Smooth muscle cell (in vitro differentiated cells): ENCODE measurements around the gene FBXO47. TPM values are rescaled to one million over a fixed set of nuclear protein-coding genes. Genes with fewer than 3 reads are reported as not detected.

ENCODE experiments used
- DNase-seq: peaks from one replicate; lab custom pipeline; 2025; ENCODE audit not compliant: unreplicated experiment; lab: John Stamatoyannopoulos, UW
- H2AFZ ChIP-seq: fragments of 200-600 bp; sonication (generic); 2 replicates; pipeline ENCODE4 v1.6.0; 2016; ENCODE audit warnings: antibody characterized with exemption, low read depth, mild to moderate bottlenecking
- H3F3A ChIP-seq: fragments of 200-600 bp; sonication (generic); 2 replicates; pipeline ENCODE4 v1.6.0; 2017; ENCODE audit warnings: antibody characterized with exemption, low read depth
- H3K27ac ChIP-seq: fragments of 200-600 bp; sonication (generic); 2 replicates; pipeline ENCODE4 v1.5.1; 2016; ENCODE audit warnings: low read depth, mild to moderate bottlenecking
- H3K27me3 ChIP-seq: fragments of 200-600 bp; sonication (generic); 2 replicates; pipeline ENCODE4 v1.6.1; 2016; ENCODE audit warnings: low read depth, mild to moderate bottlenecking
- H3K36me3 ChIP-seq: fragments of 200-600 bp; sonication (generic); 2 replicates; pipeline ENCODE4 v1.5.1; 2016; ENCODE audit warnings: low read depth
- H3K4me1 ChIP-seq: fragments of 200-600 bp; sonication (generic); 2 replicates; pipeline ENCODE4 v1.5.1; 2016; ENCODE audit warnings: low read depth
- H3K4me2 ChIP-seq: fragments of 200-600 bp; sonication (generic); 2 replicates; pipeline ENCODE4 v1.6.0; 2016; ENCODE audit warnings: mild to moderate bottlenecking
- H3K4me3 ChIP-seq: fragments of 200-600 bp; sonication (generic); 2 replicates; pipeline ENCODE4 v1.5.1; 2016; ENCODE audit warnings: mild to moderate bottlenecking
- H3K79me2 ChIP-seq: fragments of 200-600 bp; sonication (generic); 2 replicates; pipeline ENCODE4 v1.6.0; 2016; ENCODE audit warnings: low read depth, mild to moderate bottlenecking
- H3K9ac ChIP-seq: fragments of 200-600 bp; sonication (generic); 2 replicates; pipeline ENCODE4 v1.6.0; 2016; ENCODE audit warnings: low read depth
- H3K9me3 ChIP-seq: fragments of 200-600 bp; sonication (generic); replicated peaks from 2 replicates; pipeline ENCODE4 v1.5.1; 2016; ENCODE audit warnings: low read depth
- H4K20me1 ChIP-seq: fragments of 200-600 bp; sonication (generic); 2 replicates; pipeline ENCODE4 v1.6.0; 2016; ENCODE audit warnings: low read depth
- WGBS: methylation state at CpG from one replicate; pipeline ENCODE4 v1.1.7; 2016; ENCODE audit warnings: low lambda C conversion rate; 5-methylcytosine and 5-hydroxymethylcytosine counted together
- microRNA-seq: library from miRNA; unstranded; fragments of <30 nt; microRNA quantifications from one replicate; pipeline ENCODE4, GENCODE V29; 2016; ENCODE audit warnings: borderline number of aligned reads
- polyA plus RNA-seq: library from polyadenylated mRNA; unstranded; fragments of >200 nt; fragmentation: Nextera tagmentation; extraction: Ambion mirVana; gene quantifications from 2 replicates; pipeline ENCODE4 v1.2.1, GENCODE V29; 2016
- small RNA-seq: library from RNA; depleted of rRNA; stranded (forward); fragments of <200 nt; gene quantifications from one replicate; pipeline ENCODE3, GENCODE V24; 2014
- total RNA-seq: library from RNA; depleted of rRNA; stranded (reverse); fragments of >200 nt; gene quantifications from 2 replicates; pipeline ENCODE4 v1.2.3, GENCODE V29; 2014
- TF ChIP-seq, protein P1 (sequence below): fragments of 200-600 bp; sonication (generic); IDR thresholded peaks from 2 replicates; pipeline ENCODE4 v1.5.1; 2017; ENCODE audit warnings: borderline replicate concordance, mild to moderate bottlenecking, antibody characterized with exemption; ENCODE audit not compliant: insufficient read depth, poor library complexity, severe bottlenecking

FBXO47 gene
- total and polyA plus RNA-seq, 2 experiments from 2014 or later = not detected

DNA sequence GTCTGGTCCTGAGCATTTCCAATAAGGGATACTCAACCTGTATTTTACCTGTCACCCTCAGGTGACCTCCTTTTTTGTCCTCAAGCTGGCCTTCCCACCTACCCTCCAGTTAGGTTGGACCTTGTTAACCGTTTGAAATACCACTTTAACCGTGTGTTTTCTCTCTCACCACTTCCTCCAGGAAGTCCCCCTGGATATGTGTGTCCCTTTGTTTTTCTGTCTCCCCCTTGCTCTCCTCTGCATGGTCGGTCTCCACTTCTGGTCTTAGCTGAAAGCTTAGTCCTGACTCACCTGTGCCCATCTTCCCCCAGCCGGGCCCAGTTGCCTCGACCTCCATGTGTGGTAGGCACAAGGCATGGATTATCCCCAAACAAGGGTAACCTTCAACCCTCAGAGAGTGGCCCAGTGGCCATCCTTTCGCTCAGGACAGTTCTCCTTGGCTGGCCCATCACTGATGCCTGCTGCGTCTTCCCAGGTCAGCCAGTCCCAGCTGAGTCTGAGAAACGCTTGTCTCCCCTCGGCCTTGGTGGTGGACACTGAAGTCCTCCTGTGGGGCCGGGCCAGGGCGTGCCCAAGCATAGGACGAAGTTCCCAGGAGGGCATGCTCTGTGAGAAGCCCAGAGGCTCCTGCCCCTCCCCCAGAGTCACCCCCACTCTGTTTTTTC is 77.3 kb downstream of the FBXO47 start:
- Histone ChIP-seq H3K4me3 (no peak overlapping the region), H4K20me1 (peaks cover 100% of the 10 kb centered on the region), H3K79me2 (peaks cover 64% of the 10 kb centered on the region), H3F3A (peaks cover 37% of the 10 kb centered on the region), H3K36me3 (no peaks in the 10 kb centered on the region), H3K27ac (no peak overlapping the region), H3K9me3 (no peaks in the 10 kb centered on the region), H3K4me2 (no peak overlapping the region), H2AFZ (no peak overlapping the region), H3K9ac (no peak overlapping the region), H3K4me1 (peaks cover 29% of the 10 kb centered on the region), H3K27me3 (no peaks in the 10 kb centered on the region)
- TF ChIP-seq, protein P1, sequence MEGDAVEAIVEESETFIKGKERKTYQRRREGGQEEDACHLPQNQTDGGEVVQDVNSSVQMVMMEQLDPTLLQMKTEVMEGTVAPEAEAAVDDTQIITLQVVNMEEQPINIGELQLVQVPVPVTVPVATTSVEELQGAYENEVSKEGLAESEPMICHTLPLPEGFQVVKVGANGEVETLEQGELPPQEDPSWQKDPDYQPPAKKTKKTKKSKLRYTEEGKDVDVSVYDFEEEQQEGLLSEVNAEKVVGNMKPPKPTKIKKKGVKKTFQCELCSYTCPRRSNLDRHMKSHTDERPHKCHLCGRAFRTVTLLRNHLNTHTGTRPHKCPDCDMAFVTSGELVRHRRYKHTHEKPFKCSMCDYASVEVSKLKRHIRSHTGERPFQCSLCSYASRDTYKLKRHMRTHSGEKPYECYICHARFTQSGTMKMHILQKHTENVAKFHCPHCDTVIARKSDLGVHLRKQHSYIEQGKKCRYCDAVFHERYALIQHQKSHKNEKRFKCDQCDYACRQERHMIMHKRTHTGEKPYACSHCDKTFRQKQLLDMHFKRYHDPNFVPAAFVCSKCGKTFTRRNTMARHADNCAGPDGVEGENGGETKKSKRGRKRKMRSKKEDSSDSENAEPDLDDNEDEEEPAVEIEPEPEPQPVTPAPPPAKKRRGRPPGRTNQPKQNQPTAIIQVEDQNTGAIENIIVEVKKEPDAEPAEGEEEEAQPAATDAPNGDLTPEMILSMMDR = no peak
- WGBS = 94% methylated on average over 12 of the region's 12 CpGs
- no peak for DNase-seq

DNA sequence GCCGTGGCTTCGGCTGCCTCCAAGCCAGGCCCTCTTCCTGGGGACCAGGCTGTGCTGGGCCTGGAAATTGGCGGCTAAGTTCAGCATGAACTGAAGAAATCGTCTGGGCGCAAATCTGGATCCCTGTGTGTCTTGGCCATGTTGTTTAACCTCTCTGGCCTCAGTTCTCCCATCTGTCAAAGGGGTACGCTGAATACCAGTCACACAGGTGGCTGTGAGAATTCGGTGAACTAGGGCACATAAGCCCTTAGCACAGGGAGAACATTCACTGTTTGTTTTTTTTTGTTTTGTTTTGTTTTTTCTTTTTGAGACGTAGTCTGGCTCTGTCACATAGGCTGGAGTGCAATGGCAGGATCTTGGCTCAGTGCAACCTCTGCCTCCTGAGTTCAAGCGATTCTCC is 78.4 kb downstream of the FBXO47 start:
- Histone ChIP-seq H3K36me3 (no peaks in the 10 kb centered on the region), H2AFZ (no peak overlapping the region), H3K9me3 (no peaks in the 10 kb centered on the region), H3K79me2 (peaks cover 69% of the 10 kb centered on the region), H3K4me2 (no peak overlapping the region), H3K27me3 (no peaks in the 10 kb centered on the region), H4K20me1 (peaks cover 100% of the 10 kb centered on the region), H3K9ac (no peak overlapping the region), H3K4me3 (no peak overlapping the region), H3F3A (peaks cover 30% of the 10 kb centered on the region), H3K27ac (no peak overlapping the region), H3K4me1 (peaks cover 28% of the 10 kb centered on the region)
- 97% methylated on average over 9 of the region's 9 CpGs for WGBS
- TF ChIP-seq, protein P1 = no peak
- no peak for DNase-seq

DNA sequence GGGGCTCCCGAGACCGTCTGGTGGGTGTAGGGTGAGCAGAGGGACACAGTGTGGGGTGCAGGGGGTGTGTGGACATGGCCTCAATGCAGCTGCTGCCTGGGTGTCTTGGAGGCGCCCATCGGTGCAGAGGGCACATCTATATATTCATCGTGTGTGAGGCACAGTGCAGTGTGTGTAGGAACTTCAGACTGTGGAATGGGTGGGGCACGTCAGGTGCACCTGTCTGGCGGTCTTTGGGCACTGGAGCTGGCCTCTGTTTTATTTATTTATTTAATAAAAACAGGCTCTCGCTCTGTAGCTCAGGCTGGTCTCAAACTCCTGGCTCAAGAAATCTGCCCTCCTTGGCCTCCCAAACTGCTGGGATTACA is 80.6 kb downstream of the FBXO47 start:
- Histone ChIP-seq H2AFZ (no peak overlapping the region), H3K36me3 (no peaks in the 10 kb centered on the region), H3K4me3 (no peak overlapping the region), H3K27me3 (no peaks in the 10 kb centered on the region), H4K20me1 (peaks cover 100% of the 10 kb centered on the region), H3K4me1 (peaks cover 40% of the 10 kb centered on the region), H3K79me2 (peaks cover 87% of the 10 kb centered on the region), H3K9me3 (no peaks in the 10 kb centered on the region), H3K4me2 (no peak overlapping the region), H3K9ac (no peak overlapping the region), H3K27ac (no peak overlapping the region), H3F3A (peaks cover 37% of the 10 kb centered on the region)
- 85% methylated on average over 8 of the region's 8 CpGs for WGBS
- DNase-seq = no peak
- TF ChIP-seq, protein P1 = no peak

Small RNA genes lying within 50 kb of the gene (microRNA-seq; reads per million reads assigned to microRNA genes)
- gene MIR6779 = not detected

Small RNA genes lying within 50 kb of the gene (small RNA-seq; reads per million reads assigned to genes)
- 0.08 reads per million for gene MIR6779

Other genes with a start within 250 kb of the FBXO47 start
- 0.54 and 1.3 TPM in 2 replicates for gene CISD3, start 237.1 kb downstream of the FBXO47 start, total RNA-seq
- gene CISD3, start 237.1 kb downstream of the FBXO47 start, polyA plus RNA-seq = 15.1 and 18.1 TPM in 2 replicates
- 4.7 and 11.6 TPM in 2 replicates for gene PCGF2, start 219.1 kb downstream of the FBXO47 start, total RNA-seq
- gene PCGF2, start 219.1 kb downstream of the FBXO47 start, polyA plus RNA-seq = 6.1 and 11.2 TPM in 2 replicates
- gene PSMB3, start 214.7 kb downstream of the FBXO47 start, total RNA-seq = 265 and 312 TPM in 2 replicates
- 346 and 358 TPM in 2 replicates for gene PSMB3, start 214.7 kb downstream of the FBXO47 start, polyA plus RNA-seq
- gene PIP4K2B, start 167.8 kb downstream of the FBXO47 start, total RNA-seq = 31.9 and 46.5 TPM in 2 replicates
- gene PIP4K2B, start 167.8 kb downstream of the FBXO47 start, polyA plus RNA-seq = 11.1 and 13.7 TPM in 2 replicates
- gene CWC25, start 142.1 kb downstream of the FBXO47 start, total RNA-seq = 9.2 and 26.0 TPM in 2 replicates
- gene CWC25, start 142.1 kb downstream of the FBXO47 start, polyA plus RNA-seq = 11.0 and 17.2 TPM in 2 replicates
- 1,675 and 1,715 TPM in 2 replicates for gene RPL23, start 113.7 kb downstream of the FBXO47 start, total RNA-seq
- 435 and 499 TPM in 2 replicates for gene RPL23, start 113.7 kb downstream of the FBXO47 start, polyA plus RNA-seq
- 108 and 133 TPM in 2 replicates for gene LASP1, start 97.3 kb downstream of the FBXO47 start, total RNA-seq
- 120 and 130 TPM in 2 replicates for gene LASP1, start 97.3 kb downstream of the FBXO47 start, polyA plus RNA-seq
- gene PLXDC1, start 184.2 kb upstream of the FBXO47 start, total RNA-seq = 11.3 and 17.4 TPM in 2 replicates
- 16.0 and 18.5 TPM in 2 replicates for gene PLXDC1, start 184.2 kb upstream of the FBXO47 start, polyA plus RNA-seq
- not detected in 2 replicates for gene ARL5C, start 198.8 kb upstream of the FBXO47 start, total RNA-seq
- gene ARL5C, start 198.8 kb upstream of the FBXO47 start, polyA plus RNA-seq = 0.38 TPM in 1 of 2 replicates, not detected in the other
- 4.3 and 9.2 TPM in 2 replicates for gene CACNB1, start 230.3 kb upstream of the FBXO47 start, total RNA-seq
- gene CACNB1, start 230.3 kb upstream of the FBXO47 start, polyA plus RNA-seq = 7.1 and 18.8 TPM in 2 replicates
- 2,264 and 2,675 TPM in 2 replicates for gene RPL19, start 232.9 kb upstream of the FBXO47 start, total RNA-seq
- 818 and 934 TPM in 2 replicates for gene RPL19, start 232.9 kb upstream of the FBXO47 start, polyA plus RNA-seq